Renal cortical epithelial cell (primary cell): Measurements from ENCODE around the gene SPINK2. TPM values are rescaled to one million over a fixed set of nuclear protein-coding genes. Genes with fewer than 3 reads are reported as not detected.

Source experiments
- DNase-seq: peaks from one replicate; pipeline ENCODE4 v3.0.0-alpha.2; 2011; ENCODE audit warnings: low read depth
- total RNA-seq: library from RNA; depleted of rRNA; stranded (reverse); fragments of >200 nt; gene quantifications from 2 replicates; pipeline ENCODE4 v1.2.3, GENCODE V29; 2014

Gene SPINK2
- total RNA-seq, 1 donor from 2014 or later = 0.45 TPM

- DNase-seq = peak; percentile 73
Measured at GRCh38 chr4:56799824-56800756, 21.4 kb downstream of the SPINK2 start.

DNA sequence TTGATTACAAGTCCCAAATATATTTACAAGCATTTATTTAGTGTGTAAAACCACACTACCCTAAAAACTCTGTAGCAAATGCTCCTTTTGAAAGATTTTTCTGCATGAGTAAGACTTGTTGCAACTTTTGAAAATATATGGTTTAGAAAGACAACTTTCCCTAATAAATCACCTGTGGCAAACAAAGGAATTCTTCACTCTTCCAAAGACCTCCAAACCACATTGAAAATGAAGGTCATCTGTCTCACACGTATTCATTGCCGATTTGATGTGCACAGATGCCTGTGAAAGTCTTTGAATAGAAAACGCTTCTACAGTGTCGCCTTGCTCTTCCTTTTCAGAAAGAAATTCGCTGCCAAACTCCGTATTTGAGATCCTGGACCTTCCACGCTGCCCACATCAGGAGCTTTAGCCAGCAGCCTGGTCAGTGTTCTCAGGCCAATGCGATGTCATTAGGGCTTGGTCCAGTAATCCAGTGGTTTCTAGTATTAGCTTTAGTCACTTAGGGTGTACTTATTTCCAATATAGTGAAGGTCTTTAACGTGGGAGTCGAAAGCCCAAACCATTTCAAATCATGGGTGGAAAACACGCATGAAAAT is 22.2 kb downstream of the SPINK2 start:
- no peak for DNase-seq

DNA sequence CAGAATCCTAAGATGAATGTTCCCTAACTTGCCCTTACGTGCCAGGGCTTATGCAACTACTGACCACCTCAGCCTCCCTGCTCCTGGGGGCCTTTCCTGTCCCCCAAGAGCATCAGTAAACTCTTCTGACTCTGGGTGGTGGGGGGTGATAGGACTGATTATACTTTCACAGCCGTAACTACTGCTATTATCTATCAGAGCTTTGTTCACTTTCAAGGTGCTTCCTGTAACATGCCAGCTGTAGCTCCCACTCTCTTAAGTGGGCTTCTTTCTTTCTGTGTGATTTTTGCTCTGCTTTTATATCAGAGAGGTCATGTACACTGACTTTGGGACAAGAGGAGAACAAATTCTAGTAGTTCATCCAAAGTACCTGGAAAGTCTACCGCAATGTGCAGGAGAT is 25.3 kb downstream of the SPINK2 start:
- DNase-seq = no peak

DNA sequence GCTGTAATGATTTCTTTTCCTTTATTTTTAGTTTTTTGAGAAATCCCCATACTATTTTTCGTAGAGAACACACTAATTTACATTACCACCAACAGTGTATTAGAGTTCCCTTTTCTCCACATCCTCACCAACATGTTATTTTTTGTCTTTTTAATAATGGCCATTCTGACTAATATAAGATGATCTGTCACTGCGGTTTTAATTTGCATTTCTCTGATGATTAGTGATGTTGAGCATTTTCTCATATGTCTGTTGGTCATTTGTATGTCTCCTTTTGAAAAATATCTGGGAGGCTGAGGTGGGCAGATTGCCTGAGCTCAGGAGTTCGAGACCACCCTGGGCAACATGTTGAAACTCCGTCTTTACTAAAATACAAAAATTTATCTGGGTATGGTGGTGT is 30.2 kb downstream of the SPINK2 start:
- DNase-seq = no peak

- DNase-seq = no peak
Measured at GRCh38 chr4:56790691-56791091, 30.8 kb downstream of the SPINK2 start.

- DNase-seq = no peak
Measured at GRCh38 chr4:56788081-56788480, 33.4 kb downstream of the SPINK2 start.

DNA sequence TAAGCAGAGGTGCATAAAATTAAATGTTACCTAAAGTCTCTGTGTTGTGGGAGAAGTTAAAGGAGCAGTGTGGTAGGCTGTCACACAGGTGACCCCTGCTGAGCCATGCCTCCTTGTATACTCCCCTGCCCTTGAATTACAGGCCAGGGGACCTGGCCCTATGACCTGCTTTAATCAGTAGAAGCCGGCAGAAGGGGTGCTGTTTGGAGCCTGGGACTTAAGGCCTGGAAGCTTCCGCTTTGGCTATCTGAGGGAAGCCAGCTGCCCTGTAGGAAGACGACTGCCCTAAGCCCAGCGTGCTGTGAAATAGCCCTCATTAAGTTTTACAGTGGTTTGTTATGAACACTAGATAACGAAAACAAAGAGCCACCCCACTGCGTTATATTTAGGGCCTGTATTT is 34.1 kb downstream of the SPINK2 start:
- no peak for DNase-seq

- peak; percentile 21 for DNase-seq
Measured at GRCh38 chr4:56786955-56787354, 34.5 kb downstream of the SPINK2 start.

DNA sequence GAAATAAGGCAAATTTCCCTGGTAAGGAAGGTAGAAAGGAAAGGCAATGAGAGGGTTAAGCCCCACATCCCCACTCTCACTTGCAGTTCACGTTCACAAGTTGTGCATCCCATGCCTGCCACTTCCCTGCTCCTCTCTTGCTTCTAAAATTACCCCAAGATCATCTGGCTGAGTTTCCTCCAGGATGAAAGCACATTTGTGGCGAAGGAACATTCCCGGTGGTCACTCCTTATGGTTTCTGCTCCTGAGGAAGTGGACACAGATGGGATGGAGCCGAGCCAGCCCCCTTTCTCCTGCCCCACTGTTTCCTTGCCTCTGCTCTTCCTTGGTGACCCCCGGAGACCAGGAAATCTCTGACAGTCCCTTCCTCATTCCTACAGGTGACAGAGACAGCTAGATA is 37.5 kb downstream of the SPINK2 start:
- no peak for DNase-seq

DNA sequence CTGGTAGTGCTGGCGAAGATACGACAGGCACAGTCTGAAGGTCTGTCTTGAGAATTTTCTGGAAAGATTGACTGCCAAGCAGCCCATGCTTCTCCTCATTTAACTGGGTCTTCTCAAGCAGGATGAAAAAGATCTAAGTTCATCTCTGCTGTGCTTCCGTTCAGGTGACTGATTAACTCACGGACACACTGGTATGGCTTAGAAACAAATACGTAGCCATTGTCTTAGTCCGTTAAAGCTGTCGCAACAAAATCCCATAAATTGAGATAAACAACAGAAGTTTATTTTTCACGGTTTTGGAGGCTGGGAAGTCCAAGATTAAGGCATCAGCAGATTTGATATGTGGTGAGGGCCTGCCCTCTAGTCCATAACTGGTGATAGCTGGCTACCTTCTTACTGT is 39.5 kb downstream of the SPINK2 start:
- DNase-seq = peak; percentile 19

DNA sequence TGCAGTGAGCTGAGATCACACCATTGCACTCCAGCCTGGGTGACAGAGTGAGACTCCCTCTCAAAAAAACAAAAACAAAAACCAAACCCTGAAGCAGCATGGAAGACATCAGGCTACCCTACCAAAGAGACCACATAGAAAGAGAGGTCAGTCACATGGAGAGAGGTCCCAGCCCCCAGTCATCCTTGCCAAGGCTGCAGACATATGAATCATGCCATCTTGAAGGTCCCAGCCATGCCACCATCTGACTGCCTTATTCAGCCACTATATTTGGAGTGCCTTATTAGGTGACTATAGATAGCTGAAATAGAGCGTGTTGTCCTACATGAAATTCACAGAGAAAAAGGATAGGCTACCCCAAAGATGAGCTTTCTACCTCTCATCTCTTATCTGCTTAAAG is 48.2 kb downstream of the SPINK2 start:
- no peak for DNase-seq

- peak; percentile 18 for DNase-seq
Measured at GRCh38 chr4:56772134-56772533, 49.4 kb downstream of the SPINK2 start.

- no peak for DNase-seq
Measured at GRCh38 chr4:56768763-56769162, 52.7 kb downstream of the SPINK2 start.

DNA sequence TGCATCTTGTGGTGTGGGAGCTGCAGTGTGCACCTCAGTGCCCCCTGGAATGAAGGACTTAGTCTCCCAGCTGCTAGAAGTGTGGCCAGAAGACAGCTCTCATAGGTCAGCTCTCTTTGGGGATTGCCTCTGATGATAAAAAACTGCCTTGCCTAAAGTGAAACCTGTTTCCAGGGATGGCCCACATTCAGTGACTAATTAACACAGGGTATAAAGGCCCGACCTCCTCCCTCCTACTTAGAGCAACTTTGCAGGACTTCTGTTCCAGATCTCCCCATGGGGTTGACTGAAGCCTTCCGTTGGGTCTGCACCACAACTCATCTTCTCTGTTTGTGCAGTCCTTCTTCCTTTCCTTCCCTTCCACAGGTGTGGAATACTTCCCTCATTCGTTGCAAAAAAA is 53.2 kb downstream of the SPINK2 start:
- DNase-seq = no peak

DNA sequence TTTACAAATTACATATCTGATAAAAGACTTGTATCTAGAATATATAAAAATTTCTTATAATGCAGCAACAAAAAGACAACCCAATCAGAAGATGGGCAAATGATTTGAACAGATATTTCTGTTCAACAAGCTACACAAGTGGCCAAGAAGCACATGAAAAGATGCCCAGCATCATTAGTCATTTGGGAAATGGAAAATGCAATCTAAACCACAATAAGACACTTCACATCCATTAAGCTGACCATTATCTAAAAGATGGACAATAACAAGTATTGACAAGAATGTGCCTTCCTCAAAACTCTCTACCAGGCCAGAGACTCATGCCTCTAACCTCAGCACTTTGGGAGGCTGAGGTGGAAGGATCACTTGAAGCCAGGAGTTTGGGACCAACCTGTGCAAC is 53.9 kb downstream of the SPINK2 start:
- no peak for DNase-seq

DNA sequence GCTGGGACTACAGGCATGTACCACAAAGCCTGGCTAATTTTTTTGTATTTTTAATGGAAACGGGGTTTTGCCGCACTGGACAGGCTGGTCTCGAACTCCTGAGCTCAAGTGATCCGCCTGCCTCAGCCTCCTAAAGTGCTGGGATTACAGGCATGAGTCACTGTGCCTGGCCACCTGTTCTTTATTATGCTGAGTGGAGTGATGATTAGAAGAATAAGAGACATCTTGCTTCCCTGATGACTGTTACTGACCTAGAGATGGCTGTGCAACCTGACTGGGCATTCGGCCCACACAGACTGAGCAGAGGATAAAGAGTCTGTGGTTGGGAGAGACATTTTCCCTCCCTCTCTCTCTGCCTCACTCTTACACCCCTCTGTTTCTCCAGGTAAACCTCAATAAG is 56.7 kb downstream of the SPINK2 start:
- no peak for DNase-seq

DNA sequence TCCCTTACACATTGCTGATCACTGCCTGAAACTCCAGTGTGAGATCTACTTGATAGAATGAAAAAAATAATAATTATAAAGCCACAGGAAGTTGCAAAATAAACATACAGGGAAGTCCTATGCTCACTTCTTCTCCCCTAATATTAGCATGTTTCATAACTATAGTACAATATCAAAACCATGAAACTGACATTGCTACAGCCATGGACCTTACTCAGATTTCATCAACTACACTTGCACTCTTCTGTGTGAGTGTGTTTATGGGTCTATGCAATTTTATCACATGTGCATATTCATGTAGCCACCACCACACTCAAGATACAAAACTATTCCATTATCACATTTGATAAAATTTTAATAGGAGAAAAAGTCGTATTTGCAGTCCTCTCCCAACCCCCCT is 57.3 kb downstream of the SPINK2 start:
- no peak for DNase-seq

DNA sequence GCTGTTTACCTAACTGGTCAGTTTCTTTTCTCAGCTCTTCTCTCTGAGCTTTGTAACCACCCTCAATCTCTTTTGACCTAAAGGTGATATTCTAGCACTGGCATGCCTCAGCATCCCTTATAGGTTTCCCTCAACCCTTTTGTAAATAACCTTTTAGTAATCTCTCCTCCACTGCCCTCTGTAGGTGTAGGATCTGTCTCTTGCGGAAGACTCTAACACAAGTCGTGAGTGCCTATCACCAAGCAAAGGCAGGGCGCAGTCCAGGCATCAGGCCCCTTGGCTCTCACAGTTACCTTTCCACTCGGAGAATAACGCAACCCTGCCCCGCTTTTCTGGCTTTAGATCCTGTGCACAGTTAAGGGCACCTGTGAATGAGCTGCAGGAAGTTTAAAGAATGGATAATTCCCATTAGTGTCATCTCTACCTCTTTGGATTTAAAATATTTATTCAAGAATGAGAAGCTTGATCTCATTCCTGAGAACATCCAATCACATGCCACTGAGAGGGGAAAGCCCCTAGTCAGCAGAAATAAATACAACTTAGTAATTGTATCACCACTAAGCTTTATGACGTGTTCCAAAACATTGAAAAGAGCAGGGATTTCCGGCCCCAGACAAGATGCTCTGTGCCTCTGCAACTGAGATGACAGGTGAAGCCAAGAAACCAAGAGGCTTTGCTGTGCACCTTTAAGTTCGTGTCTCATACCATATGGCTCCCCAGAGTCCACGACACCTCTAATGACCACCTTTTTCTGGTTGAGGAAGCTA is 58.8 kb downstream of the SPINK2 start:
- DNase-seq = no peak

GRCh38 chr4:56760183-56760582 is 61.3 kb downstream of the SPINK2 start:
- no peak for DNase-seq
